Stomach smooth muscle (tissue), 2 donors: Measurements from ENCODE around the gene CDK11B.
"Not testable (repeated sequence)": the region's sequence is repeated elsewhere in the genome, so short reads cannot be mapped to it uniquely, and the experiment has no call there.

Experiments
- H3K27ac ChIP-seq: one replicate; pipeline ENCODE4 v1.7.0; 2013; ENCODE audit warnings: mild to moderate bottlenecking, low read length, inconsistent platforms
- H3K27me3 ChIP-seq, 2 donors: one replicate each; pipeline ENCODE4 v1.7.0; 2013; ENCODE audit warnings: low read length in 2 of 2; ENCODE audit not compliant: insufficient read depth in 2 of 2, control insufficient read depth in 1 of 2
- H3K36me3 ChIP-seq, 2 donors: one replicate each; pipeline ENCODE4 v1.7.0; 2013; ENCODE audit warnings: low read length in 2 of 2; ENCODE audit not compliant: control insufficient read depth in 2 of 2, insufficient read depth in 2 of 2
- H3K4me1 ChIP-seq: one replicate; pipeline ENCODE4 v1.7.0; 2013; ENCODE audit warnings: low read length; ENCODE audit not compliant: control insufficient read depth, insufficient read depth
- H3K4me3 ChIP-seq, 2 donors: one replicate each; pipeline ENCODE4 v1.7.0; 2013; ENCODE audit warnings: low read length in 2 of 2
- H3K9ac ChIP-seq, 2 donors: one replicate each; pipeline ENCODE4 v1.7.0; 2013; ENCODE audit warnings: low read length in 2 of 2, mild to moderate bottlenecking in 1 of 2
- H3K9me3 ChIP-seq, 2 donors: one replicate each; pipeline ENCODE4 v1.7.0; 2013; ENCODE audit warnings: low read length in 2 of 2; ENCODE audit not compliant: control insufficient read depth in 2 of 2
- donor health status: healthy.
- donor health status: Pancreatic carcinoma.

Gene CDK11B

GRCh38 chr1:1670866-1671265 lies 12.1 kb upstream of the CDK11B start:
- H3K9me3 ChIP-seq, result no peaks in the 10 kb centered on the region
- no peak overlapping the region for H3K9ac ChIP-seq
- peaks cover 15 to 25% of the 10 kb centered on the region in 2 donors for H3K36me3 ChIP-seq
- H3K27ac ChIP-seq, result no peak overlapping the region
- no peaks in the 10 kb centered on the region for H3K27me3 ChIP-seq
- no peak overlapping the region for H3K4me3 ChIP-seq
- H3K4me1 ChIP-seq, result no peaks in the 10 kb centered on the region

GRCh38 chr1:1669468-1670440 lies 10.9 kb upstream of the CDK11B start:
- no peaks in the 10 kb centered on the region for H3K27me3 ChIP-seq
- no peak overlapping the region for H3K27ac ChIP-seq
- H3K4me1 ChIP-seq, result no peaks in the 10 kb centered on the region
- H3K9ac ChIP-seq, result no peak overlapping the region
- H3K4me3 ChIP-seq, result no peak overlapping the region
- no peaks in the 10 kb centered on the region for H3K9me3 ChIP-seq
- peaks cover 26 to 36% of the 10 kb centered on the region in 2 donors for H3K36me3 ChIP-seq

- Histone ChIP-seq H3K4me1 (no peaks in the 10 kb centered on the region), H3K27ac (no peak overlapping the region), H3K36me3 (peaks cover 22 to 31% of the 10 kb centered on the region in 2 donors), H3K9me3 (no peaks in the 10 kb centered on the region), H3K9ac (no peak overlapping the region), H3K27me3 (no peaks in the 10 kb centered on the region), H3K4me3 (no peak overlapping the region)
Measured at GRCh38 chr1:1666526-1666925, 7.7 kb upstream of the CDK11B start.

GRCh38 chr1:1665815-1666251 lies 7.0 kb upstream of the CDK11B start:
- Histone ChIP-seq H3K27me3 (no peaks in the 10 kb centered on the region), H3K9me3 (no peaks in the 10 kb centered on the region), H3K36me3 (peaks cover 16 to 25% of the 10 kb centered on the region in 2 donors), H3K27ac (no peak overlapping the region), H3K4me1 (no peaks in the 10 kb centered on the region), H3K4me3 (no peak overlapping the region), H3K9ac (no peak overlapping the region)

GRCh38 chr1:1664941-1665814 lies 6.4 kb upstream of the CDK11B start:
- Histone ChIP-seq H3K9me3 (no peaks in the 10 kb centered on the region), H3K4me1 (no peaks in the 10 kb centered on the region), H3K27me3 (no peaks in the 10 kb centered on the region), H3K9ac (no peak overlapping the region), H3K27ac (no peak overlapping the region), H3K36me3 (peaks cover 16 to 23% of the 10 kb centered on the region in 2 donors), H3K4me3 (no peak overlapping the region)

GRCh38 chr1:1664318-1664717 lies 5.5 kb upstream of the CDK11B start:
- H3K9me3 ChIP-seq, H3K9ac ChIP-seq, H3K27me3 ChIP-seq, H3K4me3 ChIP-seq, H3K27ac ChIP-seq, H3K4me1 ChIP-seq: not testable (repeated sequence)
- H3K36me3 ChIP-seq, result peaks cover 13 to 19% of the 10 kb centered on the region in 2 donors

GRCh38 chr1:1662830-1663560 lies 4.2 kb upstream of the CDK11B start:
- not testable (repeated sequence) for H3K4me3 ChIP-seq, H3K9ac ChIP-seq, H3K27ac ChIP-seq, H3K27me3 ChIP-seq, H3K9me3 ChIP-seq, H3K4me1 ChIP-seq
- peaks cover 13 to 18% of the 10 kb centered on the region in 2 donors for H3K36me3 ChIP-seq

GRCh38 chr1:1662392-1662791 lies 3.6 kb upstream of the CDK11B start:
- H3K36me3 ChIP-seq, result peaks cover 13 to 18% of the 10 kb centered on the region in 2 donors
- H3K27me3 ChIP-seq, H3K4me3 ChIP-seq, H3K9ac ChIP-seq, H3K4me1 ChIP-seq, H3K27ac ChIP-seq, H3K9me3 ChIP-seq: not testable (repeated sequence)

- H3K36me3 ChIP-seq, result peaks cover 29 to 37% of the 10 kb centered on the region in 2 donors
- not testable (repeated sequence) for H3K9me3 ChIP-seq, H3K9ac ChIP-seq, H3K4me1 ChIP-seq, H3K4me3 ChIP-seq, H3K27ac ChIP-seq, H3K27me3 ChIP-seq
Measured at GRCh38 chr1:1648265-1648664, 10.5 kb downstream of the CDK11B start.

- peaks cover 29 to 37% of the 10 kb centered on the region in 2 donors for H3K36me3 ChIP-seq
- H3K9me3 ChIP-seq, H3K27me3 ChIP-seq, H3K4me3 ChIP-seq, H3K9ac ChIP-seq, H3K4me1 ChIP-seq, H3K27ac ChIP-seq: not testable (repeated sequence)
Measured at GRCh38 chr1:1647567-1648241, 11.1 kb downstream of the CDK11B start.
